Muscle of back (tissue), 13 donors: Measurements from ENCODE around the gene SMIM43. TPM values are rescaled to one million over a fixed set of nuclear protein-coding genes. Genes with fewer than 3 reads are reported as not detected.

Experiments
- DNase-seq, 3 donors: peaks; one replicate each; pipeline versions ENCODE4 v3.0.0 to v3.0.0-alpha.2; 2013
- long read RNA-seq, 9 donors: transcript quantifications; one replicate each; lab custom pipeline, GENCODE V29; 2026
- polyA plus RNA-seq, 10 donors: library from polyadenylated mRNA; unstranded; fragments of 120-200 nt; gene quantifications; one replicate each; pipeline ENCODE4 v1.2.1, GENCODE V29; 2013; ENCODE audit not compliant: insufficient read length in 10 of 10

The SMIM43 gene
- polyA plus RNA-seq: 1 to 10 TPM in 9 of 10 donors, under 1 TPM in 1; 0.81 to 4.6 (median 2.8) TPM
- long read RNA-seq, donor 1: 0 reads
- long read RNA-seq, donor 2, partial matches to known transcripts: 0 of 1 reads
- long read RNA-seq, donor 2, other reads (novel, unspliced or antisense): 0 of 1 reads
- long read RNA-seq, donor 3: 0 reads
- long read RNA-seq, donor 4: 0 reads
- long read RNA-seq, donor 5: 0 reads
- long read RNA-seq, donor 6: 0 reads
- long read RNA-seq, donor 7, partial matches to known transcripts: 0 of 1 reads
- long read RNA-seq, donor 7, other reads (novel, unspliced or antisense): 0 of 1 reads
- long read RNA-seq, donor 8, partial matches to known transcripts: 0 of 2 reads
- long read RNA-seq, donor 8, other reads (novel, unspliced or antisense): 0 of 2 reads
- long read RNA-seq, donor 9: 0 reads

DNA sequence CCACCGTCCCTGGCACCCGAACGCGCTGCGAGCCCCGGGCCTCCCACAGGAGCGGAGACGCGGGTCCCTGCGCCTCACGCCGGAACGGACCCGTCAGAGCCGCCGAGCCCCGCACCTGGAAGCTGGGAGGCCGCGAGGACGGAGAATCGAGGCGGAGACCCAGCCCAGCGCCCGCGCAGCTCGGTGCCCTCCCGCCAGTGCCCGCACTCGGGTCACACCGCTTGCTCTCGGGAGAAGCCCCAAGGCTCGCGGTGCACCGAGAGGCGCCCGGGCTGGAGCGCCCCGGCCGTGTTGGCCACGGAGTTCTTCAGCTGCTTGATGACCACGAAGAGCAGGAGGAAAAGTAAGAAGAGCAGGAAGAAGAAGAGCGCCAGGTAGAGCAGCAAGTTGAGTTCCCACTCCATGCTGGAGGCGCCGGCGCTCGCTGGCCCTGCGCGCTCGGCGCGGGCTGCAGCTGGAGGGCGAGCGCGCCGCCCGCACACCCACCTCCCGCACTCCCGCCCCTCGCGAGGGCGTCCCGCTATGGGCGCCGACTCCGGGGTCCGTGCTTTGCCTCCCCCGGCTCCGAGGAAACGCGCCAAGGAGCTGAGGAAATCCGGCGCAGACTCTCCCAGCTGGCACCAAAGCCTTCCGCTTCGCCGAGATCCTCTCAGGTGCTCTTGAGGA lies at the start of gene SMIM43:
SMIM43 (minus strand) TSS at position 463 of the 666 bp plus-strand sequence; CDS start at position 404, 59 bp downstream.
- peak in 1 of 3 donors; percentile 40 for DNase-seq

DNA sequence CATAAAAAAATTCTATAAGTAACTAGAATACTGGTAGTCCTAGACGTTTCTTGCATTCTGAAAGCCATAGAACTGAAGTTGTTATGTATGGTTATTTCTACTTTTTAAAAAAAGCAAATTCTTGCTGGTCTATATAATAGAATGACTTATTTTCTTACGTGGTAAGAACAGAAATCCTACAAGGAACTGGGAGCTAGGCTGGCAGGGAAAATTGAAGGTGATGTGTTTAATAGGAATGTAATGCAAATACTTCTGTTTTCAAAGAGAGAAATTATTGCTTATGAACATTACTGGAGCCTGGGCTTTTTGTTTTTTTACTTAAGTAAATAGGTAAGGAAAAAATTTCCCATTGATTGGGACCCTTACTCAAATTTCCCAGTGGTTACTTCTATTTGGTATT lies 49.8 kb upstream of the SMIM43 start:
- DNase-seq: no peak

DNA sequence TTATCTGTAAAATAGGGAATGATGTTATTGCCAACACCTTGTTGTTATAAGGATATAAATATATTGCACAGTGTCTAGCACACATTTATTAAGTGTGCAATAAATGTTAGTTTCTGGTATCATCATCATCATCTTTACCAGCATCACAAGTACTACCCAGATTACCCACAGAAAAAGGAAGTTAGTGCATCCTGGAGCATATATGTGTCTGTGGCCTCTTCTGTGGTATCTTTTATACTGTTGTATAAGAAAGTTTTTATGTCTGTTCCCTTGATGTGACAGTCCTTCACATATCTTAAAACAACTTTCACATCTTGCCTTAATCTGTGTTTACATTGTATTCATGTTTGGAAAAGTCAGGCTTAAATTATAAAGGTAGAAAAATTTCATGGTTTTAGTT lies 46.2 kb upstream of the SMIM43 start:
- DNase-seq: no peak

DNA sequence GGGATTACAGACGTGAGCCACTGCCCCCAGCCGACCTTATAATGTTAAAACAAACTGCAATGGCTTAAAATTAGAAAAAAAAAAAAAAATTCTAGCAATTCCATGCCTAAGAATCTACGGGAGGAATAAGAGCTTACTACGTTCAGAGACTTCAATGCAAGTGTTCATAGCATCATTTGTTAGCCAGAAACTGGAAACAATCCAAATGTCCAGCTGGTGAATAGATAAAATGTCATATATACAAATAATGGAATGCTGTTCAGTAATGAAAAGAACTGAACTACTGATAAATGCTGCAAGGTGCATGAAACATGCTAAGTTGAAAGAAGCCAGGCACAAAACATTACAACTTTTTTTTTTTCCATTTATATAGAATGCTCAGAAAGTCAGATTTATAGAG lies 41.4 kb upstream of the SMIM43 start:
- no peak for DNase-seq

DNA sequence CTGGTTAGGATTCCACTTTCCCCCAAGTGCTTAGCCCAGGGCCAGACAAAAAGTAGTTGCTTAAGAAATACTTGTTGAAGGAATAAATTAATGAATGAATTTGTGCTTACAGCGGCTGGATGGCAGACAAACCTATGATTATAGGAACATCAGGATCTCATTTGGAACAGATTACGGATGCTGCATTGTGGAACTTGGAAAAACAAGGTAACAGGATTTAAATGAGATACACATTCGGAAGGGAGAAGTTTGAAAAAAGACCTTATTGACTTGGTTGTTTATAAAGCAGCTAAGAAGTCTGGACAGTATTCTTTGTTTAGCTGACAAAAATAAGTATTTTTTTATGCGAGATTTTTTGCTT lies 36.7 kb upstream of the SMIM43 start:
- no peak for DNase-seq

DNA sequence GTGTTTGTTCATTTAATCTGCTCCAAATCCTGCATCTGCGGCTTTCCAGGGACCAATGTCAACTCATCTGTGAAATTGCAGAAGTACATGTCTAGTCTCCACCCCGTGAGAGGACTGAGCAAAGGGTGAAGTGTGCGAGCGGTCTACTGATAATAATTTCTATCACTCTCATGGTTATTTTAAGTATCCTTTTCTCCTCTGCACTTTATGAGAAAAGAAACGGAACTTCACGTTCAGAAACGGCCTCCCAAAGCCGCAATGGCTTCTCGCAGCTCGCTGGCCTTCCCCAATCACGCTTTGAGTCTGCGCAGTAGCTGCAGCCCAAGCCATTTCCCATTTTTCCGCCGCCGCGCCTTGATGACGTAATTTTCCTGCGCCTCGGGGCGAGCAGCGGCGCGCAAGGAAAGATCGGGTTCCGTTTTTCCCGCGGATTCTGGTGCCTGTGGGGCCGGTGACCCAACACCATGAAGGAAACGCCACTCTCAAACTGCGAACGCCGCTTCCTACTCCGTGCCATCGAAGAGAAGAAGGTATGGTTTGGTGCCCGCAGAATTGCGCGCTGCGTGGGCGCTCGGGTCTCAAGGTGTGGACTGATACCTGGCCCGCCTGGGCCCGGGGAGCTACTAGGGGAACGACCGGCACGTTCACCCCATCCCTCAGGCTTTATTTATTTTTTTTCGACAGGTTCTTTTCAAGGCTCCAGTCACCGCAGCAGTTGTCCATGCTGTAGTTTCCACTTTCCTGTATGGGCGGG lies 36.2 kb upstream of the SMIM43 start, which contains the start of gene EXOSC9:
EXOSC9 (plus strand) TSS at position 363 of the 754 bp plus-strand sequence; CDS start at position 465, 102 bp downstream.
- peak; percentile 97 to 98 (median 97) for DNase-seq

DNA sequence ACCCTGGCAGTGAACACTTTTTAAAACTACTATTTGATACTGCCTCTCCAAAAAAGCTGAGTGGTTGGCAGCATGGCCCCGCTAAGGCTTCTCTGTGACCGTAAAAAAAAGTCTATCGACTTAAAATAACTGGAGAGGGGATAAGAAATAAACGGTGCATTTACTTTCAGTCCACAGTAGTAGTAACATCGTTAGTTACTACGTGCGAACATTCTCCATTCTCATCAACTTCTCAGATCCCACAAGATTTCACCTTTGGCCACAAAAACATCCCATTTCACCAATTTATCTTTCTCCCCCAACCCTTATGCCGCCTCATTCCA lies 35.6 kb upstream of the SMIM43 start:
- no peak for DNase-seq

DNA sequence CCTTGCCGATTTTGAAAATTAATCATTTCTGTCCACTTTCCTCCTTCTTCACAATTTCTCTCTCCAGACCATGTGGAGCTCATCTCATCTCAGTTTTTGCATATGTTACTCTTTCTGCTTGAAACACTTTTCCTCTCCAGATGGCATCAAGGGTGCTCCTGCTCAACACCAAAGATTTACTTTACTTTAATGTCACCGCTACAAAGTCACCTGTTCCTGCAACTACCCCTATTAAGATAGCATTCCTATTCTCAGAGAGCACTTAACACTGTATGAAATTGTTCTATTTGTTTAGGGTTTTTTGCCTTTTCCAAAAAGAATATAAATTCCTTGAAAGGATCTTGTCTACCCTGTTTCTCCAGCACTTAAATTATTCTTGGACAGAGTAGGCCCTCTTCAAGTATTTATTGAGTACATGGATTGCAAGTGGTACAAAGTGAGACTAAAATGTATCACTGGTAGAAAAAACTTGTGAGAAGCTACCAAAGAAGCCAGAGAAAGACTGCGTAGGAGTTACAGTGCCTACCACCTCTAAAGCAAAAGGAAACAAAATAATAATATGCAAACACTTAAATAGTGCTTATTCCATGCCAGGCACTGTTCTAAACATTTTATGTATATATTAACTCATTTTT lies 35.0 kb upstream of the SMIM43 start:
- no peak for DNase-seq

DNA sequence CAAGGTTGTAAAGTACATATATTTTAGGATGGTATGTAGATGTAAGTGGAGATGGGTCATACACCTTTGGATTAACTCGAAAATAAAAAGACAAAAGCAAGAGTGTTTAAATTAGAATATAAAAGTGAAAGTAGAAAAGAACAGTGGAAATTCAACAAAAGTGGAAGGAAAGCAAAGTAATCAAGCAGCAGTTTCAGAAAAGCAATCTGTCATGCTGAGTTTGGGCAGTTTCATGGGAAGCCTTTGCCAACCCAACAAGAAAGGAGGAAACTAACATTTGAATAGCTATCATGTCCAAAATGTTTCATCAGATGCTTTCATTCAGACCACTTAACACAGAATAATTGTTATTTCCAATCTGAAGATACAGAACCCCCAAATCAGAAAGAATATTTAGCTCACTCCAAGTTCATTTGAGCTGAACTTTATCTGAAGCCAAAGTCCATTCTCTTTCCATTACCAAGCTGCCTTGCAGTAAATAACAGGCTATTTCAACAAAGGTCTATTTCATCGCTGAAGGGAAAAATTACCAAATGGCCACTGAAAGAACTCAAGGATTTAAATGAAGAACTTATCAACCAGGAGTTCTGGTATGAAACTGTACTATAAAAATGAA lies 34.4 kb upstream of the SMIM43 start:
- no peak for DNase-seq

DNA sequence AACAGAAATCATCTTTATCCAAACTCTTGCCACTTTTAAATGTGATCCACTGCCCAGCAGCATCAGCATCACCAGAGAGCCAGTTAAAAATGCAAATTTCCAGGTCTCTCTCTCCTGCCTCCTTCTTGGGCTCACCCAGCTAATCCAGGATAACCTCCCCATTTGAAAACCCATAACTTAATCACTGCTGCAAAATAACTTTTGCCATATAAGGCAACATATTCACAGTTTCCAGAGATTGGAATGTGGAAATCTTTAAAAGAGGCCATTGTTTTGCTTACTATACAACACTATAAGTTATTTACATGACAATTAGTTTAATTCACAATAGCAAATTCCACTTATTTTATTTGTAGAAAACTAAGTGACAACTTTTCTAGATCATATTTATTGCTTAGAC lies 31.3 kb upstream of the SMIM43 start:
- DNase-seq: no peak

DNA sequence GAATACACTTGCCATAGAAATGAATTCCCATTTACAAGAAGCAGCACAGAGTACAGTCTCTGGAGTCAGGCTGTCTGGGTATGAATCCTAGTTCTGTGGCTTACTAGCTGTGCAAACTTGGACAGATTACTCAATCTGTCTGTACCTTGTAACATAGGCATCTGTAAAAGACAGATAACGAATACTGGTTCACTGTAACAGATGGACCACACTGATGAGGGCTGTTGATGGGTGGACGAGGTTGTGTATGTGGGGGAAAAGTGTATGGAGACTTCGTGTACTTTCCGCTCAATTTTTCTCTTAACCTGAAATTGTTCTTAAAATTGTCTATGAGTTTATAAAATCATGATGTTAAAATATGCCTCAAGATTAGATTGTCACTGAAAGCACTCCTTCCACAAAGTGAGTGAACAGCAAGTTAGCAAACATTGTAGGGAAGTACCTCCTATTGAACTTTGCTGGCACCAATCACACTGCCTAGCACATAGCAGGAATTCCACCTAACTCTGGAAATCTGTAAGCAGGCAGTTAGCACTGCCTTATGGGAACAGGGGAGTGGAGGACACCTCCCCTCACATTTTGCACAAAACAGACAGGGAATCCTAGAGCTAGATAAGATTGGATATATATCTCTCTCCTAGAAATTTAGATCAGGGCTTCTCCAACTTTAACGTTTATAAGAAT lies 29.7 kb upstream of the SMIM43 start:
- DNase-seq: no peak

DNA sequence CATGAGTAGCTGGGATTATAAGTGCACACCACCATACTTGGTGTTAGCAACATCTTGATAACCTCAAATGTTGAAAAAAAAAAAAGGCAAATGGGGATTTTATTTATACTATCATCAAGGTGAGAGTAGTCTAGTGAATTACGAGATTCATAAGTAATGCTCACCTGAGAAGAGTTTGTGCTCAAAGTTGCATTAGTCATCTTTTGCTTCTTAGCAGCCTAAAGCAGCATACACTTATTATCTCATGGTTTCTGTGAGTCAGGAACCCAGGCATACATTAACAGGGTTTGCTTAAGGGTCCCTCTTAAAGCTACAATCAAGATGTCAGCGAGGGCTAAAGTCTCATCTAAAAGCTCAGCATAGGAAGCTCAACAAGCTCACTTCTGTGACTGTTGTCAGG lies 28.0 kb upstream of the SMIM43 start:
- no peak for DNase-seq

DNA sequence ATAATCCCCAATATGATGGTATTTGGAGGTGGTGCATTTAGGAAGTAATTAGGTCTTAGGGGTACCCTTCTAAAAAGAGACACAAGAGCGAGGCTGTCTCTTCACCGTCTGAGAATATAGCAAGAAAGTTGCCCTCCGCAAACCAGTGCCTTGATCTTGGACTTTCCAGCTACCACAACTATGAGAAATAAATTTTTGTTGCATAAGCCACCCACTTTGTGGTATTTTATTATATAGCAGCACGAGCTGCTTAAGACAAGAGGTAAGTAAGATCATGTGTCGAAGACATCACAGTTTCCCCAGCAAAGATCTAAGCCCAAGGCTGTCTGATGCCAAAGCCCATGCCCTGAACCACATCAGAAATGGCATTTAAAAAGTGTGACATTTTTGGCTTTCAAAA lies 26.5 kb upstream of the SMIM43 start:
- DNase-seq: peak in 1 of 3 donors; percentile 56

DNA sequence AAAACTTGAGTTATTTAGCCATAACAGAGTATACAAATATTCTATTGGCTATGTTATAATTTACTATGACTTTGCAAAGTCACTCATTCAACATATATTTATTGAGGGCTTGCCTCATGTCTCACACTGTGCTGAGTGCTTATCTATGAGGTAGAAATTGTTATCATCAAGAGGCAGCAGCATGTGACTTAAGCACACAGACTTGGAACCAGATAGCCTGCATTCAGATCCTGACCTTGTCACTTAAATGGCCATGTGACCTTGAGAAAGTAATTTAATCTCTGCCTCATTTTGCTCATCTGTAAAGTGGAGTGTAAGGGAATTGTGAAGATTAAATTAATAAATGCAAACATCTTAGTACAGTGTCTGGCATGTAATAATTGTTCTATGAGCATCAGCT lies 26.0 kb upstream of the SMIM43 start:
- no peak for DNase-seq

DNA sequence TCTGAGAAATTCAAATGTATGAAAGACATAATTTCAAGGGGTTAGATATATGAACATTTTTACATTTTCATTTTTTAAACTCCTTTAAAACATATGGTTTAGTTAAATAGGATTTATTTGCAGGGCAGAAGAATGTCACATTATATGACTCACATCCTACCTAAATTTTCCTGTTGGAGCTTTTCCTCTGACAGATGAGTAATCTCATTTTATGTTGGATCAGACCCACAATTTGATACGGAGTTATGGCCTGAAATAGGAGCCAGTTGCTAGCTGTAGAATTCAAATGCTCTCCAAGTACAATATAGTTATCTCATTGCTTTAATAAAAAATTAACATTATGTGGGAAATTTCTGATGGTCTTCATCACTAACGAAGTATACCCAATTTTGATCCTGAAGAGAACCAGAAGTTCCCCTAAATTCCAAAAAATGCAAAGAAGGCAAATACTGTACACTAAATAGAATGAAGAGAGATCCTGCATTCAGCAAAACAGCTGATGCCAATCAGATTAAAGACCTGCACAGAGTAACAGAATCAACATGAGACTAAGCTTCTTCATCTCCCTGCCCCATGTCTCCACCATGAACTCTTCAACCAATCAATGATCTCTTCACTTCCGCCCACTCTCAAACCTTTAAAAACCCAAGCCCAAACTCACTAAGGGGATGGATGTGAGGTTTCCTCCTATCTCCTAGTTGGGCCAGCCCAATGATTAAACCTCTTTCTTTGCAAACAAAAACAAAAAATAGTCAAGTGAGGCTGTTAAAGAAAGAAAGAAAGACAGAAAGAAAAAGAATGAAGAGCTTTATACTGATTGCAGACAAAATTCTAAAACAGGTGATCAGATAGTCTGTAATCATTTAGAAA lies 25.2 kb upstream of the SMIM43 start:
- DNase-seq: peak in 1 of 3 donors; percentile 76

DNA sequence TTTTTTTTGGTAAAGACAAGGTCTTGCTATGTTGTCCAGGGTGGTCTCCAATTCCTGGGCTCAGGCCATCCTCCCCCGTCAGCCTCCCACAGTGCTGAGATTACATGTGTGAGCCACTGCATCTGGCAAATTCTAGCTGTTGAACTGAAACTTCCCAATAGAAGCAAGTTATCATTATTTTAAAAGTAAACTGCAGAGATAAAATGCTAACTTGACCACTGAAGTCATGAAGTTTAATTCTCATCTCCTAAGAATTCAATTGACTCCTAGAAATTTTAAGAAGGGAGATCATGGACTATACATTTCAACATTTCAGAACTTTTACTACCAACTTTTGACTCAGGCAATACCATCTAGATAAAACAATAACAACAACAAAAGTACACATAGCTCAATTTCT lies 24.5 kb upstream of the SMIM43 start:
- no peak for DNase-seq

DNA sequence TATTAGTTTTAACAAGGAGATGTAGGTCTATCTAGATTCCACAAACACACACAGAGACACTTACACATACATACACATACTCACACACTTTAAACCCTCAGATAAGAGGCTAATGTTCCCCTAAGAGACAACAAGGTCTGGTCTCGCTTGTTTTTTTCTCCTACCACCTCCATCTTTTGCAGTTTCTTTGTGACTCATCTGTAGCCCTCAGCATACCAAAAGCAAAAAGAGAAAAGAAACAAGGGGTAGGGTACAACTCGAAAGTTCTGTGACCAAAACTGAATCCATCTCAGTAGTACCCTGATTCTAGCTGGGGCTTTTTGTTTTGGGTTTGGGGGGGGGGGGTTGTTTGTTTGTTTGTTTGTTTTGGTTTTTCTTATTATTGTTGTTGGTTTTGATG lies 23.9 kb upstream of the SMIM43 start:
- no peak for DNase-seq

DNA sequence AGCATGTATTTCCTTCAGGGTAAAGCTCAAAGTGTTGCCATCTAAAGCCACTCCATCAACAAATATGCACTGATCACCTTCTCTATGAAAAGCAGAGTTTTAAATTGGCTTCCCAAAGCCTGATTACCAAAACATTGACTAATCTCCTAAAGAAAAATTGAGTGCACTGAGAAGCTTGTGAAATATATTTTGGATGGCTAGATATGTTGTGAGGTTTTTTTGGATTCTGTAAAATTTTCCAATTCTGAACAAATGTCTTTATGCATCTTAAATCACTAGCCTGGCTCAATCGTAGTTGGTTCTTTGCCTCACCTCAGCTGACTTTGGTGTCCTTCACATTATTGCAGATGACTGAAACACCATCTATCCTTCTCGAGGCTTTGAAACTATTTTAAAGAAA lies 21.3 kb upstream of the SMIM43 start:
- DNase-seq: no peak

DNA sequence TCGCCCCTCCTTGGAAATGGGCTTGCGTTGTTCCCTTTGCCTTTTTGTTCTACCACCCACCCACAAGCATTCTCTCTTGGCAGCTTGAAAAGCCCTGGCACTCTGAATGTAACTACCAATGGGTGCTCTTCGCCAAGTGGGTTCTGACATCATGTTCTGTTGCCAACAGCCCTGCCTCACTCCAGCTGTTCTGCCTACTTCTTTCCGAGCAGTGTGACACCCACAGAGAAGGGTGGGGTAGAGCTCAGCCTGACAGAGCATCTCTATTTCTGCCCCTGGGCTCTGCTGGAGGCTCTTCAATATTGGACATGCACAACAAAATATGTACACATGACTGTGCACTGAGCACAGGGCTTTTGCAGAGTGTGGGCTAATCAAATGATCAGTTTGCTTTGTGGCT lies 20.5 kb upstream of the SMIM43 start:
- DNase-seq: peak in 1 of 3 donors; percentile 30

DNA sequence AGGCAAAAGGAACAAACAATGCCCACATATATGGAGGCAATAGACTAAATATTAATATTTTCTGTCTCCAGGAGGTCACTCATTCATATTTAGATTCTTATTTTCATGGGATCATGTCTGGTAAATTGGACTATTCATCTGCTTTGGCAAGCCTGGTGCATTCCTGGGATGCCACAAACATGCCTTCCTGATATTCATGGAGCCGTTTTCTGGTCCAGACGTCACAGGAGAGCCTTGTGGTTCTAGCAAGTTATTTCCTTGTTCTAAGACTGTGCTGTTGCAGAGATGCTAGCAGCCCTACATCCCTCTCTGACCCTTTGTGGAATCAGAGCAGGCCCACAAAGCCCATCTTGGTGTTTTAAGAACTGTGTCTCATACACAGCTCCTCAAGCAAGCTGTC lies 20.0 kb upstream of the SMIM43 start:
- peak in 2 of 3 donors; percentile 28 to 96 for DNase-seq
